ENCODE results near the gene TMTC2.

The TMTC2 gene

DNA sequence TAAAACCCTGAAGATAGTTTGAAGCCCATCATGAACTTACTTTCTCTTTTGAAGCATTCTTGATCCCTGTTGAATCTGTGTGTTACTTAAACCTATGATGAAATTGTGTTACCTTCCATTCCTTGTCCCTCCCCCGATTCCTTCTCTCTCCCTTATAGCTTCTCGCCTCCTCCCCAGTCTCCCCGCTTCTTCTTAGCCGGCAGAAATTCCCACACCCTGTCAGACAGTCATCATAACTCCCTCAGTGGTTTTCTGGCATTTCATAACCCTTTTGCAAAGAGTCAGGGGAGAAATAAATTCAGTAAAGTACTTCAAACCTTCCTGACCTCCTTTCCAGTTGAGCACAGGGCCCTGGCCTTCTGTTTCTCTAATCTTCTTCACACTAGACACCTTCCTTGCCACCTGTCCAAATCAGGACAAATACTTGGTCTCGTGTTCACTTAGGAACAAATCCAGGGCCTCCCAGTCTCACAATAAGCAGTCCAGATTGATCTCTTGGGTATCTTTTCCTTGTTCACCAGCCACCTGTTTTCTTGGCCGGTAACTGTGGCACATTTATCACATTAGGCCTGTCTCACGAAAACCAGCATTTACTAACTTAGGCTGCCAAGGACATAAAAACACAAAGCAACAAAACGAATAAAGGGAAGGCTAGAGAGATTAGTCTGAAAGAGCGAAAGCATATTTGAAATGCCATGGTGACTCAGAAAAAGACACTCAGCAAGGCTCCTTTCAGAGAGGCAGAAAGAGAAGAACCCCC, 355.9 kb downstream of the TMTC2 start:
- DNase-seq (ENCODE audit: extremely low read depth, low read depth): no peak
- TF ChIP-seq, protein P1, sequence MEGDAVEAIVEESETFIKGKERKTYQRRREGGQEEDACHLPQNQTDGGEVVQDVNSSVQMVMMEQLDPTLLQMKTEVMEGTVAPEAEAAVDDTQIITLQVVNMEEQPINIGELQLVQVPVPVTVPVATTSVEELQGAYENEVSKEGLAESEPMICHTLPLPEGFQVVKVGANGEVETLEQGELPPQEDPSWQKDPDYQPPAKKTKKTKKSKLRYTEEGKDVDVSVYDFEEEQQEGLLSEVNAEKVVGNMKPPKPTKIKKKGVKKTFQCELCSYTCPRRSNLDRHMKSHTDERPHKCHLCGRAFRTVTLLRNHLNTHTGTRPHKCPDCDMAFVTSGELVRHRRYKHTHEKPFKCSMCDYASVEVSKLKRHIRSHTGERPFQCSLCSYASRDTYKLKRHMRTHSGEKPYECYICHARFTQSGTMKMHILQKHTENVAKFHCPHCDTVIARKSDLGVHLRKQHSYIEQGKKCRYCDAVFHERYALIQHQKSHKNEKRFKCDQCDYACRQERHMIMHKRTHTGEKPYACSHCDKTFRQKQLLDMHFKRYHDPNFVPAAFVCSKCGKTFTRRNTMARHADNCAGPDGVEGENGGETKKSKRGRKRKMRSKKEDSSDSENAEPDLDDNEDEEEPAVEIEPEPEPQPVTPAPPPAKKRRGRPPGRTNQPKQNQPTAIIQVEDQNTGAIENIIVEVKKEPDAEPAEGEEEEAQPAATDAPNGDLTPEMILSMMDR (IDR thresholded peaks at IDR 0.05; ENCODE audit: low read depth, low read length, missing control alignments): no peak
- H3K4me3 ChIP-seq (replicated peaks; ENCODE audit: low read depth, low read length): no peak overlapping the region

DNA sequence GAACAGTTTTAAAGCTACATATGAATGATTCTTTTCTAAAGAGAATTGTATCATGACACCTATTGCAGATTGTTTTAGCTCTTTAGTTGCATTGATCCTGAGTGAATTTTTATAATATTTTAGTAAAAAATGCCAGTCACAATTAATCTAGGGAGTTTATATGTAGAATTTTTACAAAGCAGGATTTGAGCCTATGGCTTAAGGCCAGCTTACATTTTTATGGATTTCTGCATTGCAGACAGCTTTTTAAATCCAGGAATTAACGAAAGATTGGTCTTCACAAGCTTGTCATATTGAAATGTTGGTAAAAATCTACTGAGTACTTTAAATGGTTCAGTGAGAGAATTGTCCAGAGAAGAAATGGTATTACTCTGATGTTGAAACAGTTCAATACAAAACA, 358.0 kb downstream of the TMTC2 start:
- TF ChIP-seq, protein P1 (IDR thresholded peaks at IDR 0.05; ENCODE audit: low read depth, low read length, missing control alignments): no peak
- DNase-seq (ENCODE audit: extremely low read depth, low read depth): no peak
- H3K4me3 ChIP-seq (replicated peaks; ENCODE audit: low read depth, low read length): no peak overlapping the region

DNA sequence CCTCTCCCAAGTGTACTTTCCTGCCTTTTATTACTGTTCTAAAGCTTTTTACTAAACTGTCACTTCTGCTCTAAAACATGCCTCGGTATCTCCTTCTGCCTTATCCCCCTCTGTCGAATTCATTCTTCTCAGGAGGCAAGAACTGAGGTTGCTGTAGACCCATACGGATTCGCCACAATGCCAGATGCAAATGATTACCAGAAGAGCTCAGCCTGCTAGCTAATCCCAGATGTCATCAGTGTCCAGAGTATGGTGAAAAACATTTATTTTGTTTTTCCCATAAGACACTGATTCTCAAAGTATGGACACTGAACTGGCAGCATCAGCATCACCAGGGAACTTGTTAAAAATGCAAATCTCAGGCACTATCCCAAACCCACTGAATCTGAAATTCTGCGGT, 359.3 kb downstream of the TMTC2 start:
- no peak overlapping the region for H3K4me3 ChIP-seq (replicated peaks; ENCODE audit: low read depth, low read length)
- TF ChIP-seq, protein P1 (IDR thresholded peaks at IDR 0.05; ENCODE audit: low read depth, low read length, missing control alignments): no peak
- DNase-seq (ENCODE audit: extremely low read depth, low read depth): peak; percentile 27

DNA sequence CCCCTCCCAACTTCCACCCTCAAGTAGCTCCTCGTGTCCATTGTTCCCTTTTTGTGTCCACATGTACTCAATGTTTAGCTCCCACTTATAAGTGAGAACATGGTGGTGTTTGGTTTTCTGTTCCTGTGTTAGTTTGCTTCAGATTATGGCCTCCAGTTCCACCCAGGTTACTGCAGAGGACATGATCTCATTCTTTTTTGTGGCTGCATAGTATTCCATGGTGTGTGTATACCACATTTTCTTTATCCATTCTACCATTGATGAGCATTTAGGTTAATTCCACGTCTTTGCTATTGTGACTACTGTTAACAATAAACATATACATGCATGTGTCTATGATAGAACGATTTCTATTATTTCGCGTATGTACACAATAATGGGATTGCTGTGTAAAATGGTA, 362.6 kb downstream of the TMTC2 start:
- no peak overlapping the region for H3K4me3 ChIP-seq (replicated peaks; ENCODE audit: low read depth, low read length)
- TF ChIP-seq, protein P1 (IDR thresholded peaks at IDR 0.05; ENCODE audit: low read depth, low read length, missing control alignments): no peak
- DNase-seq (ENCODE audit: extremely low read depth, low read depth): no peak

DNA sequence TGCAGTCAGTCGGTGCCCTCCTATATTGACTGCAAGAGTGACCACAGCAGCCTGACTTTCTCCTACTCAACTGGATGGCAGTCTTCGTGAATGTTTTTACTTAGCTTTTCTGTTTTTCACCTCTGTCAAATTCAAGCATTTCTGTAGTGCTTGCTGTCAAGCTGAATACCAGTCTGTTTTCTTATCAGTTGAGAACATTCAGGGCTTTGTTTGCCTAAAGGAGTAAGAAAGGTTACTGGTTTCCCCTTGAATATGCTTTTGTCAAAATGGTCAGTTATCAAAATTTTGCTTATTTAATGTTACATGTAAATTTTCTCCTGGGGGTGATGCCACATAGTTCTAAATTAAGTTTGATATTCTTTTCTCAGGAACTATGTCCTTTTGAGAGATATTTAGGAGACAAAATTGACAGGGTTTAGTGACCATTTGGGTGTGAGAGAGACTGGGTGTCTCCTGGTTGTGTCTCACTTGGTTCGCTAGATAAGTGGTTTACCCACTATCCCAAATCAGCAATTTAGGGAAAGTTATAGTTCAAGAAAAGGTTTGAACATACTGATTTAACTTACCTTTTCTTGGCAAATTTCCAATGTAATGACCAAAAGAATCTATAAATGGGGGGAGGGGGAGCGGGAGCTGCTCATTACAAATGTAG, 366.3 kb downstream of the TMTC2 start:
- no peak overlapping the region for H3K4me3 ChIP-seq (replicated peaks; ENCODE audit: low read depth, low read length)
- TF ChIP-seq, protein P1 (IDR thresholded peaks at IDR 0.05; ENCODE audit: low read depth, low read length, missing control alignments): no peak

DNA sequence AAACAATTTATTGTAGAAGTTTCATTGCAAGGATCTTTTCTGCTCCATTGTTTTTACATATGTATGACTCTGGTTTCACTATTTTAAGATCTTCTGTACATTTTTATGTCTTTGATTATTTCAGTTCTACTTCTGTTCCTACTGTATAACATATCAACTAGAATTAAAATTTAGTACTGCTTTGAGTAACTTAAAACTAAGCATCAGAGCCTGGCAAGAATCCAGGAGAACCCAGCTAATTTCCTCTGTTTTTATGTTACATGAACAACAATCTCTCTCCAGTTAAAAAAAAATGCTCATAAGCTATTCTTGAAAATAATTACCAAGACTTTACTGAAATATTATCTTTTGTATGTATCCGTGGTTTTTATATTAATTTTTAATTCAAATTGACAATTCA, 370.7 kb downstream of the TMTC2 start:
- TF ChIP-seq, protein P1 (IDR thresholded peaks at IDR 0.05; ENCODE audit: low read depth, low read length, missing control alignments): no peak
- DNase-seq (ENCODE audit: extremely low read depth, low read depth): no peak
- H3K4me3 ChIP-seq (replicated peaks; ENCODE audit: low read depth, low read length): no peak overlapping the region

More for the DNA sequence above, 366.3 kb downstream of the TMTC2 start:
- no peak for DNase-seq (ENCODE audit: extremely low read depth, low read depth)

Measured in HFF-Myc (cell line).